A549 (cell line): ENCODE data around the gene ZFX. TPM values are rescaled to one million over a fixed set of nuclear protein-coding genes. Genes with fewer than 3 reads are reported as not detected.

Source experiments
- ATAC-seq, 2 experiments: fragments of 200-7000 bp in 1 of 2; fragments of >200 bp in 1 of 2; cut with Nextera tagmentation in 1 of 2; cut with Tn5 transposase in 1 of 2; 3 replicates each; pipeline versions ENCODE4 v1.8.0 to v1.9.1; 2018 to 2020; ENCODE audit warnings: mild to moderate bottlenecking in 1 of 2, moderate library complexity in 1 of 2
- CTCF ChIA-PET: fragments of 300-600 bp; sonication (Branson Sonifier 250); formaldehyde crosslinking; extraction: SDS; loops from one replicate; lab custom pipeline; 2021; ENCODE audit warnings: antibody characterized with exemption, inconsistent platforms; lab: Yijun Ruan, JAX
- POLR2A ChIA-PET: fragments of 350-600 bp; formaldehyde crosslinking; extraction: SDS; loops from one replicate; lab custom pipeline; 2021; ENCODE audit warnings: antibody characterized with exemption, inconsistent platforms; lab: Yijun Ruan, JAX
- DNase-seq, 2 experiments: peaks; one replicate each; pipeline versions ENCODE4 v3.0.0 to v3.0.0-alpha.2; 2011 to 2016; ENCODE audit warnings: low read depth in 1 of 2, low spot score in 1 of 2
- FAIRE-seq: peaks from 2 replicates; lab custom pipeline; 2011; peaks lifted over from hg19 to GRCh38; lab: Jason Lieb, UNC
- H3K27ac ChIP-seq, 2 experiments: fragments of >200 bp; sonication (Bioruptor Twin); formaldehyde crosslinking; 3 replicates each; pipeline ENCODE4 v1.5.1; 2016 to 2017
- H3K4me1 ChIP-seq: fragments of >200 bp; sonication (Bioruptor Twin); formaldehyde crosslinking; 3 replicates; pipeline ENCODE4 v1.6.1; 2016
- H3K4me2 ChIP-seq: fragments of >200 bp; sonication (Bioruptor Twin); formaldehyde crosslinking; 3 replicates; pipeline ENCODE4 v1.6.1; 2016
- H3K4me3 ChIP-seq: fragments of >200 bp; sonication (Bioruptor Twin); formaldehyde crosslinking; 3 replicates; pipeline ENCODE4 v1.5.1; 2016
- H3K9me3 ChIP-seq: fragments of >200 bp; sonication (Bioruptor Twin); formaldehyde crosslinking; 3 replicates; pipeline ENCODE4 v1.6.1; 2016
- BHLHE40 ChIP-seq: IDR thresholded peaks from 2 replicates; pipeline ENCODE4 v1.6.1; 2012; ENCODE audit warnings: low read depth, low read length, inconsistent platforms
- CHD4 ChIP-seq: fragments of 200-600 bp; sonication (generic); IDR thresholded peaks from 2 replicates; pipeline ENCODE4 v1.6.1; 2016; ENCODE audit warnings: antibody characterized with exemption, mild to moderate bottlenecking, borderline replicate concordance
- ESRRA ChIP-seq: fragments of 150-350 bp; IDR thresholded peaks from 2 replicates; pipeline ENCODE4 v1.6.1; 2014; ENCODE audit warnings: mild to moderate bottlenecking, low read length, borderline replicate concordance
- HDAC2 ChIP-seq: fragments of 200-600 bp; sonication (generic); IDR thresholded peaks from 2 replicates; pipeline ENCODE4 v1.6.1; 2016
- HOXB13 ChIP-seq: fragments of 250-450 bp; sonication (Bioruptor Pico); IDR thresholded peaks from 2 replicates; pipeline ENCODE4 v1.5.0; 2020; ENCODE audit warnings: low read depth, mild to moderate bottlenecking, moderate library complexity
- KDM1A ChIP-seq: fragments of 200-600 bp; sonication (generic); IDR thresholded peaks from 2 replicates; pipeline ENCODE4 v1.6.1; 2016; ENCODE audit warnings: low read depth, mild to moderate bottlenecking
- KDM5A ChIP-seq: fragments of 200-600 bp; sonication (generic); IDR thresholded peaks from 2 replicates; pipeline ENCODE4 v1.6.1; 2016; ENCODE audit warnings: antibody characterized with exemption, mild to moderate bottlenecking
- PHF8 ChIP-seq: fragments of 200-600 bp; sonication (generic); IDR thresholded peaks from 2 replicates; pipeline ENCODE4 v1.6.1; 2016; ENCODE audit warnings: low read depth, mild to moderate bottlenecking, antibody characterized with exemption, moderate library complexity, borderline replicate concordance
- POLR2A ChIP-seq: IDR thresholded peaks from 2 replicates; pipeline ENCODE4 v1.6.1; 2012; ENCODE audit warnings: mild to moderate bottlenecking, low read length
- POLR2AphosphoS2 ChIP-seq: conservative IDR thresholded peaks from 2 replicates; pipeline ENCODE4 v1.6.1; 2012; ENCODE audit warnings: low read length, improper control_type of control experiment, inconsistent platforms
- RCOR1 ChIP-seq: fragments of 150-350 bp; IDR thresholded peaks from 2 replicates; pipeline ENCODE4 v1.6.1; 2014; ENCODE audit warnings: antibody characterized with exemption, low read length, low read depth
- RFX5 ChIP-seq: fragments of 450-650 bp; IDR thresholded peaks from 2 replicates; pipeline ENCODE4 v1.7.1; 2014; ENCODE audit warnings: antibody characterized with exemption, mild to moderate bottlenecking, moderate library complexity
- SMC3 ChIP-seq: fragments of >200 bp; sonication (Bioruptor Twin); formaldehyde crosslinking; IDR thresholded peaks from 3 replicates; pipeline ENCODE4 v1.6.1; 2018; ENCODE audit warnings: inconsistent platforms
- ZNF302 ChIP-seq: fragments of 250-450 bp; sonication (Bioruptor Pico); IDR thresholded peaks from 2 replicates; pipeline ENCODE4 v1.9.0; 2021; ENCODE audit warnings: inconsistent platforms, mild to moderate bottlenecking, moderate library complexity
- WGBS: methylation state at CpG from one replicate; pipeline ENCODE4 v1.1.6; 2017; ENCODE audit errors: missing lambda C conversion rate; 5-methylcytosine and 5-hydroxymethylcytosine counted together
- polyA plus RNA-seq, 4 experiments: library from polyadenylated mRNA; depleted of rRNA in 3 of 4; stranded (reverse); fragments of >200 nt; fragmentation: RNase III in 1 of 4; extraction: RNeasy Plus Mini Kit Qiagen cat#74134 plus additional on column Dnase treatment in 1 of 4; gene quantifications; 2 replicates in 3 of 4; 3 replicates in 1 of 4; pipeline ENCODE4 v1.2.3, GENCODE V29; 2011 to 2017
- TF ChIP-seq, protein P1 (sequence below): IDR thresholded peaks from 2 replicates; pipeline ENCODE4 v1.6.1; 2012
- TF ChIP-seq, protein P2 (sequence below): fragments of 200-600 bp; sonication (generic); IDR thresholded peaks from 2 replicates; pipeline ENCODE4 v1.6.1; 2016; ENCODE audit warnings: antibody characterized with exemption, mild to moderate bottlenecking, moderate library complexity
- TF ChIP-seq, protein P3 (sequence below): IDR thresholded peaks from 2 replicates; pipeline ENCODE4 v1.6.1; 2012
- TF ChIP-seq, protein P4 (sequence below): fragments of >200 bp; sonication (Bioruptor Twin); formaldehyde crosslinking; IDR thresholded peaks from 3 replicates; pipeline ENCODE4 v1.6.1; 2016
- TF ChIP-seq, protein P5 (sequence below): fragments of >200 bp; sonication (Bioruptor Twin); formaldehyde crosslinking; IDR thresholded peaks from 2 replicates; pipeline ENCODE4 v1.6.1; 2016
- TF ChIP-seq, protein P6 (sequence below): fragments of 150-350 bp; IDR thresholded peaks from 2 replicates; pipeline ENCODE4 v1.6.1; 2014; ENCODE audit warnings: low read depth, mild to moderate bottlenecking, low read length
- TF ChIP-seq, protein P7 (sequence below): fragments of 250-450 bp; sonication (Bioruptor Pico); IDR thresholded peaks from 2 replicates; pipeline ENCODE4 v1.5.0; 2021; ENCODE audit warnings: mild to moderate bottlenecking, moderate library complexity, borderline replicate concordance

ZFX gene
- polyA plus RNA-seq, 2 of the 4 experiments (the other 2 are of a cell fraction) = 18.1 to 30.1 TPM

DNA sequence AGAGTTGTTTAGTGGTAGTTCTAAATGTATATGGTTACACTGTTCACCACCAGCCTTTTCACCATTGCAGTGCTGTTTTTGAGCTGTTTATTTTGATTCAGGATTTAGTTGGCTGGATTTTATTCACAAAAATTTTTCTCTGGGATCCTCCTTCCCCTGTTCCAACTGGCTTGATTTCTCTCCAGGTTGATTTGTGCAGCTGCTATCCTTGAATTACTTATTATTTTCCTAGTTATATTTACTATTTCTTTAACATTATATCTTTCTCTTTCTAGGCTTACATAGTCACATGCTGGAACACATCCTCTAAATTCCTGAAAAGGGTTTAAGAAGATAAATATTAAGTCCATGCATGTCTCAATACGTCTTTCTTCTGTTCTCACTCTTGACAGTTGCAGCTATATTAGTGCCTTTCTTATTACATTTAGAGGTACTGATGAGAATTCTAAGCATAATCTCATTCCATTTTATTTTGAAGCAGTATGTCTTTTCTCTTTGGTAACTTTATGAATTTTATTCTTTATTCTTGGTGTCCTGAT, 82.2 kb downstream of the ZFX start:
- Histone ChIP-seq H3K4me1 (peaks cover 20% of the 10 kb centered on the region), H3K4me2 (peak overlapping the region; percentile 66), H3K9me3 (no peaks in the 10 kb centered on the region), H3K27ac (peak overlapping the region; percentile 38 to 84; a peak in 4 of 6 replicates), H3K4me3 (no peak overlapping the region)
- ChIA-PET POLR2A (no interaction called here), CTCF (interaction anchor here (1.3 kb wide), 1 partner anchor 150 kb away, joined by 4 read pairs; no protein-coding TSS in a partner anchor)
- 52% methylated on average over 1 of the region's 1 CpG for WGBS
- TF ChIP-seq RCOR1 (no peak), HOXB13 (no peak), POLR2A (no peak), POLR2AphosphoS2 (no peak), KDM1A (no peak), RFX5 (no peak)
- TF ChIP-seq, protein P1, sequence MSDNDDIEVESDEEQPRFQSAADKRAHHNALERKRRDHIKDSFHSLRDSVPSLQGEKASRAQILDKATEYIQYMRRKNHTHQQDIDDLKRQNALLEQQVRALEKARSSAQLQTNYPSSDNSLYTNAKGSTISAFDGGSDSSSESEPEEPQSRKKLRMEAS = no peak
- TF ChIP-seq, protein P2, sequence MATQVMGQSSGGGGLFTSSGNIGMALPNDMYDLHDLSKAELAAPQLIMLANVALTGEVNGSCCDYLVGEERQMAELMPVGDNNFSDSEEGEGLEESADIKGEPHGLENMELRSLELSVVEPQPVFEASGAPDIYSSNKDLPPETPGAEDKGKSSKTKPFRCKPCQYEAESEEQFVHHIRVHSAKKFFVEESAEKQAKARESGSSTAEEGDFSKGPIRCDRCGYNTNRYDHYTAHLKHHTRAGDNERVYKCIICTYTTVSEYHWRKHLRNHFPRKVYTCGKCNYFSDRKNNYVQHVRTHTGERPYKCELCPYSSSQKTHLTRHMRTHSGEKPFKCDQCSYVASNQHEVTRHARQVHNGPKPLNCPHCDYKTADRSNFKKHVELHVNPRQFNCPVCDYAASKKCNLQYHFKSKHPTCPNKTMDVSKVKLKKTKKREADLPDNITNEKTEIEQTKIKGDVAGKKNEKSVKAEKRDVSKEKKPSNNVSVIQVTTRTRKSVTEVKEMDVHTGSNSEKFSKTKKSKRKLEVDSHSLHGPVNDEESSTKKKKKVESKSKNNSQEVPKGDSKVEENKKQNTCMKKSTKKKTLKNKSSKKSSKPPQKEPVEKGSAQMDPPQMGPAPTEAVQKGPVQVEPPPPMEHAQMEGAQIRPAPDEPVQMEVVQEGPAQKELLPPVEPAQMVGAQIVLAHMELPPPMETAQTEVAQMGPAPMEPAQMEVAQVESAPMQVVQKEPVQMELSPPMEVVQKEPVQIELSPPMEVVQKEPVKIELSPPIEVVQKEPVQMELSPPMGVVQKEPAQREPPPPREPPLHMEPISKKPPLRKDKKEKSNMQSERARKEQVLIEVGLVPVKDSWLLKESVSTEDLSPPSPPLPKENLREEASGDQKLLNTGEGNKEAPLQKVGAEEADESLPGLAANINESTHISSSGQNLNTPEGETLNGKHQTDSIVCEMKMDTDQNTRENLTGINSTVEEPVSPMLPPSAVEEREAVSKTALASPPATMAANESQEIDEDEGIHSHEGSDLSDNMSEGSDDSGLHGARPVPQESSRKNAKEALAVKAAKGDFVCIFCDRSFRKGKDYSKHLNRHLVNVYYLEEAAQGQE = no peak
- TF ChIP-seq, protein P3, sequence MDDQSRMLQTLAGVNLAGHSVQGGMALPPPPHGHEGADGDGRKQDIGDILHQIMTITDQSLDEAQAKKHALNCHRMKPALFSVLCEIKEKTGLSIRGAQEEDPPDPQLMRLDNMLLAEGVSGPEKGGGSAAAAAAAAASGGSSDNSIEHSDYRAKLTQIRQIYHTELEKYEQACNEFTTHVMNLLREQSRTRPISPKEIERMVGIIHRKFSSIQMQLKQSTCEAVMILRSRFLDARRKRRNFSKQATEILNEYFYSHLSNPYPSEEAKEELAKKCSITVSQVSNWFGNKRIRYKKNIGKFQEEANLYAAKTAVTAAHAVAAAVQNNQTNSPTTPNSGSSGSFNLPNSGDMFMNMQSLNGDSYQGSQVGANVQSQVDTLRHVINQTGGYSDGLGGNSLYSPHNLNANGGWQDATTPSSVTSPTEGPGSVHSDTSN = no peak
- TF ChIP-seq, protein P4, sequence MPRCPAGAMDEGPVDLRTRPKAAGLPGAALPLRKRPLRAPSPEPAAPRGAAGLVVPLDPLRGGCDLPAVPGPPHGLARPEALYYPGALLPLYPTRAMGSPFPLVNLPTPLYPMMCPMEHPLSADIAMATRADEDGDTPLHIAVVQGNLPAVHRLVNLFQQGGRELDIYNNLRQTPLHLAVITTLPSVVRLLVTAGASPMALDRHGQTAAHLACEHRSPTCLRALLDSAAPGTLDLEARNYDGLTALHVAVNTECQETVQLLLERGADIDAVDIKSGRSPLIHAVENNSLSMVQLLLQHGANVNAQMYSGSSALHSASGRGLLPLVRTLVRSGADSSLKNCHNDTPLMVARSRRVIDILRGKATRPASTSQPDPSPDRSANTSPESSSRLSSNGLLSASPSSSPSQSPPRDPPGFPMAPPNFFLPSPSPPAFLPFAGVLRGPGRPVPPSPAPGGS = no peak
- DNase-seq (no peak), FAIRE-seq (no peak), ATAC-seq (peak in 1 of 2 experiments; percentile 35; a peak in 4 of 6 replicates)

DNA sequence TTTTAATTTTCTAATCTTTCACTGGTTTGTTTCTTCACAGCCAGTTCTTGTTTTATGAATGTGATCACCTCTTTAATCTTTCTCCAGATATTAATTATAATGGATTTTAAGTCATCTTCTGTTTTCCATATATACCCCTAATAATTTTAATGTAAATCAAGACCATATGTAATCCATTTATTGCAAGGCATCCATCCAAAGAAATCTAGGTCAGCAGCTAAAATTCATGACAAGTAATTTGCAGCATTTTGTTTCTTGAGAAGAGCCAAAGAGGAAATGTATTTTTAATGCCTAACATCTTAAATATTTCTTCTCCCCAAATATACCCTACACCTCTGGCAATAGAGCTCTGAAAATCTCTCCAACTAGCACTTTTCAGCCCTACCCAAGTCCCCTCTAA, 83.3 kb downstream of the ZFX start:
- CTCF ChIA-PET = interaction anchor here (1.0 to 1.3 kb wide), 2 partner anchors 151 to 178 kb away, joined by 3 to 4 read pairs; partner anchors contain the start of gene EIF2S3
- POLR2A ChIA-PET = interaction anchor here (0.5 kb wide), 1 partner anchor 55 kb away, joined by 7 read pairs; no protein-coding TSS in a partner anchor
- TF ChIP-seq PHF8 = no peak
- no peak for TF ChIP-seq BHLHE40
- no peak for TF ChIP-seq HOXB13
- no peak for TF ChIP-seq SMC3
- TF ChIP-seq HDAC2 = no peak
- no peak for TF ChIP-seq ZNF302 (CRISPR knock-in tag)
- TF ChIP-seq, protein P5, sequence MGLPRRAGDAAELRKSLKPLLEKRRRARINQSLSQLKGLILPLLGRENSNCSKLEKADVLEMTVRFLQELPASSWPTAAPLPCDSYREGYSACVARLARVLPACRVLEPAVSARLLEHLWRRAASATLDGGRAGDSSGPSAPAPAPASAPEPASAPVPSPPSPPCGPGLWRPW = no peak
- TF ChIP-seq POLR2AphosphoS2 = no peak
- TF ChIP-seq, protein P6, sequence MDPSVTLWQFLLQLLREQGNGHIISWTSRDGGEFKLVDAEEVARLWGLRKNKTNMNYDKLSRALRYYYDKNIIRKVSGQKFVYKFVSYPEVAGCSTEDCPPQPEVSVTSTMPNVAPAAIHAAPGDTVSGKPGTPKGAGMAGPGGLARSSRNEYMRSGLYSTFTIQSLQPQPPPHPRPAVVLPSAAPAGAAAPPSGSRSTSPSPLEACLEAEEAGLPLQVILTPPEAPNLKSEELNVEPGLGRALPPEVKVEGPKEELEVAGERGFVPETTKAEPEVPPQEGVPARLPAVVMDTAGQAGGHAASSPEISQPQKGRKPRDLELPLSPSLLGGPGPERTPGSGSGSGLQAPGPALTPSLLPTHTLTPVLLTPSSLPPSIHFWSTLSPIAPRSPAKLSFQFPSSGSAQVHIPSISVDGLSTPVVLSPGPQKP = no peak
- TF ChIP-seq ESRRA = no peak
- TF ChIP-seq, protein P7, sequence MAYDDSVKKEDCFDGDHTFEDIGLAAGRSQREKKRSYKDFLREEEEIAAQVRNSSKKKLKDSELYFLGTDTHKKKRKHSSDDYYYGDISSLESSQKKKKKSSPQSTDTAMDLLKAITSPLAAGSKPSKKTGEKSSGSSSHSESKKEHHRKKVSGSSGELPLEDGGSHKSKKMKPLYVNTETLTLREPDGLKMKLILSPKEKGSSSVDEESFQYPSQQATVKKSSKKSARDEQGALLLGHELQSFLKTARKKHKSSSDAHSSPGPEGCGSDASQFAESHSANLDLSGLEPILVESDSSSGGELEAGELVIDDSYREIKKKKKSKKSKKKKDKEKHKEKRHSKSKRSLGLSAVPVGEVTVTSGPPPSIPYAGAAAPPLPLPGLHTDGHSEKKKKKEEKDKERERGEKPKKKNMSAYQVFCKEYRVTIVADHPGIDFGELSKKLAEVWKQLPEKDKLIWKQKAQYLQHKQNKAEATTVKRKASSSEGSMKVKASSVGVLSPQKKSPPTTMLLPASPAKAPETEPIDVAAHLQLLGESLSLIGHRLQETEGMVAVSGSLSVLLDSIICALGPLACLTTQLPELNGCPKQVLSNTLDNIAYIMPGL (CRISPR knock-in tag) = no peak
- TF ChIP-seq RFX5 = no peak
- no peak for TF ChIP-seq CHD4
- TF ChIP-seq RCOR1 = no peak
- no peak for TF ChIP-seq KDM5A

More for the DNA sequence above, 83.3 kb downstream of the ZFX start:
- Histone ChIP-seq H3K4me3 (no peak overlapping the region), H3K27ac (no peak overlapping the region), H3K4me1 (peaks cover 20% of the 10 kb centered on the region), H3K9me3 (no peaks in the 10 kb centered on the region), H3K4me2 (no peak overlapping the region)
- DNase-seq = no peak
- no peak for ATAC-seq
- no peak for FAIRE-seq
